ENCODE results near the gene FAM72A.

Gene FAM72A

DNA sequence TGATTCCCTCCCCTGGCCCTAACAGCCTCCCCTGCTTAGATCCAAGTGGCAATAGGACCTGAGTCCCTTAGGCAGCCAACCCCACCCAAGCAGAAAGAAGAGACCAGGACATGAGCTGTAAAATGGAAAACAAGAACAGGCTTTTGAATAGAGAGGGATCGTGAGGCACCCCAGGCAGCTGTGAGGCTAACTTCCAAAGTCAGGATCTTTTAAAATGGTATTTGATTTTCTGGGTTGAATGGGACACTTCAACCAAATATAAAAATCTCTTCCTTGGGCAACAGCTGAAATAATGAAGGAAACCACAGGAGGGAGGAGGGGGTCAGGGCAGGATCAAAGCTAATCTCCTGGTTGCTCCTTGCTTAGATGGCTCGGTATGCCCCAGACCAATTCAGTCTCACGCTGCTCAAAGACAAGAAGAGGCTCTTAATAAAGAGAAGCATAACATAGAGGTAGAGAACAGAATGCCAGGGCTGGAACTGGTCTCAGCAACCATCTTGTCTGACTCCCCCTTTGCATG lies 56.8 kb downstream of the FAM72A start:
- no peak for DNase-seq

- no peak for DNase-seq
These were observed 58.0 kb downstream of the FAM72A start for GRCh38 chr1:206144605-206145004.

GRCh38 chr1:206143537-206144172 lies 59.0 kb downstream of the FAM72A start:
- DNase-seq: no peak

- DNase-seq: no peak
These were observed 59.9 kb downstream of the FAM72A start for GRCh38 chr1:206142770-206143169.

DNA sequence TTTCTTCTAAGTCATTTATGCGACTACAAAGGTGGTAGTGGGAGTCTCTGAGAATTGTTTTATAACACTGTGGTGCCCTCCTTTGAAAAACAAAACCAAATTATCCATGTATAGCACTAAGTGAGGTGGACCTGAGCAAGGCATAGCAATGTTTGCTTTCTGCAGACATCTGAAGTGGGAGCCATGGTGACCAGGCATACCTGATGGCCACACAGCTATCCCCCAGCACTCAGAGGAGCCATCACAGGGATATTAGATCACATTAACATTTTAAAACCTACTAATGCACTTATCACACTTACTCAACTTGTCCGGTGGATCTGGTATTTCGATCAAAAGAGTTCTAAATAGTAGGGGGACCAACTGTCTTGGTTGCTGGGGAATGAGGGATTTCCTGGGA lies 60.6 kb downstream of the FAM72A start:
- DNase-seq: no peak

DNA sequence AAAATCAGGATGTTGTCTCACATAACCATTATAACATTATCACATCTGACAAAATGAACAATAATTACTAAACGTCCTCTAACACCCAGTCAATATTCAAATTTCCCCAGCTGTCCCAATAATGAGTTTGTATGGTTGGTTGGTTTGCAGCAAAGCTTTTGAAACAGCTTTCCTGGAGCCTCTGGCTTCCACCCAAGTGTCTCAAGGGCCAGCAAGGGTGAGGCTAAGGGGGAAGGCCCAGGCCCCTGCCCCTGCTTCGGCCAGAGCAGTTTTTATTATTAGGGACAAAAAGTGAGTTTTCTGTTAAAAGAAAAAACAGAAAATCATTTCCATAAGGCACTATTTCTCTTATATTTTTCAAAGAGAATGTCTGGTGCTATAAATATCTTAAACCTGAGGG lies 66.4 kb downstream of the FAM72A start:
- no peak for DNase-seq
